ENCODE measurements around the gene GAL3ST3. TPM values are rescaled to one million over a fixed set of nuclear protein-coding genes. Genes with fewer than 3 reads are reported as not detected.
A peak's percentile ranks its signal among the peaks of the same experiment; 100 is the strongest.

GAL3ST3 gene
- total RNA-seq, 4 donors from 2014 or later: not detected

DNA sequence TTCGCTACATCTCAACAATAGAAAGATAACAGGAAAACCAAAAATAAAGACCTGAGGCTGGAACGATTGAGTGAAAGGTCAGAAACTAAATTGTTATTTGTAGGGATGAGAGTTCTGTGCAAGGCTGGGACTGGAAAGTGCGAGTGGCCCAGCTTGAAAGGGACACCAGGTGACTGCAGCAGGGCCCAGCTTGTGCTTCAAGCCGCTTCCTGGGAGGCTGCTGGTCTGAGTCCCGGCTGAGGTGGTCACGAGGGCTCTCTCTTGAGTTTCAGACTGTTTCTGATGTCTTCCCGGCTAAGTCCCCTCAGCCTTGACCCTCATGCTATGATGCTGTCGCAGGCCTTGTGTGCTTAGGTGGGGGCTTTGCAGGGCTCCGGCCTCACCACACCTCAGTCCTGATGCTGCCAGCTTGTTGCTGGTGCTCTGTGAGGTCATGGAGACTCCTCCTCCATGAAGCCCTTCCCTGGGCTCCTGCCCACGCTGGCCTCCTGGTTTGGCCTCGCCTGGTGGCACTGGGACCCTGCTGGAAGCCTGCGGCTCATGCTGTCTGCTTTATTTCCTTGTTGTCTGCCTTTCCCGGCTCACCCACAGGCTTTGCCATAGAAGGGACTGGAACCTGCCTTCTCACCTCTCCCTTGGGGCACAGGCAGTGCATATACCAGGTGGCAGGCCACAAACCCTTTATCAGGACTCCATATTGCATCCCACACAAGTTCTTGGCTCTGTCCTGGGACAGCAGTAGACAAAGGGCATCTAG, 42.6 kb downstream of the GAL3ST3 start:
- H3K27ac ChIP-seq: no peak overlapping the region
- 85% methylated on average over 13 of the region's 13 CpGs for WGBS
- H3K9me3 ChIP-seq: no peaks in the 10 kb centered on the region
- no peak overlapping the region for H3K4me3 ChIP-seq
- TF ChIP-seq, protein P1, sequence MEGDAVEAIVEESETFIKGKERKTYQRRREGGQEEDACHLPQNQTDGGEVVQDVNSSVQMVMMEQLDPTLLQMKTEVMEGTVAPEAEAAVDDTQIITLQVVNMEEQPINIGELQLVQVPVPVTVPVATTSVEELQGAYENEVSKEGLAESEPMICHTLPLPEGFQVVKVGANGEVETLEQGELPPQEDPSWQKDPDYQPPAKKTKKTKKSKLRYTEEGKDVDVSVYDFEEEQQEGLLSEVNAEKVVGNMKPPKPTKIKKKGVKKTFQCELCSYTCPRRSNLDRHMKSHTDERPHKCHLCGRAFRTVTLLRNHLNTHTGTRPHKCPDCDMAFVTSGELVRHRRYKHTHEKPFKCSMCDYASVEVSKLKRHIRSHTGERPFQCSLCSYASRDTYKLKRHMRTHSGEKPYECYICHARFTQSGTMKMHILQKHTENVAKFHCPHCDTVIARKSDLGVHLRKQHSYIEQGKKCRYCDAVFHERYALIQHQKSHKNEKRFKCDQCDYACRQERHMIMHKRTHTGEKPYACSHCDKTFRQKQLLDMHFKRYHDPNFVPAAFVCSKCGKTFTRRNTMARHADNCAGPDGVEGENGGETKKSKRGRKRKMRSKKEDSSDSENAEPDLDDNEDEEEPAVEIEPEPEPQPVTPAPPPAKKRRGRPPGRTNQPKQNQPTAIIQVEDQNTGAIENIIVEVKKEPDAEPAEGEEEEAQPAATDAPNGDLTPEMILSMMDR (IDR thresholded peaks at IDR 0.05): no peak
- H3K27me3 ChIP-seq: peaks cover under 1% of the 10 kb centered on the region
- no peak for DNase-seq (ENCODE audit: low spot score in 2 of 2)
- peaks cover 12% of the 10 kb centered on the region for H3K36me3 ChIP-seq
- peaks cover 27% of the 10 kb centered on the region for H3K4me1 ChIP-seq

GRCh38 chr11:66004186-66004585, 44.8 kb downstream of the GAL3ST3 start:
- H3K36me3 ChIP-seq: peaks cover 24% of the 10 kb centered on the region
- no peak for DNase-seq (ENCODE audit: low spot score in 2 of 2)
- no peaks in the 10 kb centered on the region for H3K27me3 ChIP-seq
- H3K4me3 ChIP-seq: no peak overlapping the region
- peaks cover 40% of the 10 kb centered on the region for H3K4me1 ChIP-seq
- no peaks in the 10 kb centered on the region for H3K9me3 ChIP-seq
- H3K27ac ChIP-seq: no peak overlapping the region
- WGBS: 85% methylated on average over 2 of the region's 4 CpGs
- TF ChIP-seq POLR2AphosphoS5 (IDR thresholded peaks at IDR 0.05) (no peak), POLR2A (IDR thresholded peaks at IDR 0.05) (no peak), EP300 (IDR thresholded peaks at IDR 0.05) (no peak)
- TF ChIP-seq, protein P1 (IDR thresholded peaks at IDR 0.05): no peak

DNA sequence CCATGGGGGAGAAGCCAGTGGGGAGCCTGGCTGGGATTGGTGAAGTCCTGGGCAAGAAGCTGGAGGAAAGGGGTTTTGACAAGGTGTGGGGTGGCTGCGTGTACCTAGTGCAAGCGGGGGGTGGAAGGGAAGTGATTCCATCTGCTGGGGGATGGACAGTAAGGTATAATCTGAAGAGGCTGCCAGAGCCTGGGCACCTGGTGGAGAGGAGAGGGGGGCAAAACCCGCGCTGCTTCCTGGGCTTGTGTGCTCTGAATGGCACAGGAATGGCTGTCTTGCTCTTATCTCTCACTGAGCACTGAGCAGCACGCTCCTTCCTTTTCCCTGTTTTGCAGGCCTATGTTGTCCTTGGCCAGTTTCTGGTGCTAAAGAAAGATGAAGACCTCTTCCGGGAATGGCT, 45.7 kb downstream of the GAL3ST3 start:
- Histone ChIP-seq H3K9me3 (no peaks in the 10 kb centered on the region), H3K4me3 (peak overlapping the region; percentile 81), H3K4me1 (peaks cover 33% of the 10 kb centered on the region), H3K36me3 (peaks cover 33% of the 10 kb centered on the region), H3K27me3 (no peaks in the 10 kb centered on the region), H3K27ac (peak overlapping the region; percentile 94)
- DNase-seq (ENCODE audit: low spot score in 2 of 2): no peak
- no peak for TF ChIP-seq EP300 (IDR thresholded peaks at IDR 0.05)
- 73% methylated on average over 6 of the region's 6 CpGs for WGBS

DNA sequence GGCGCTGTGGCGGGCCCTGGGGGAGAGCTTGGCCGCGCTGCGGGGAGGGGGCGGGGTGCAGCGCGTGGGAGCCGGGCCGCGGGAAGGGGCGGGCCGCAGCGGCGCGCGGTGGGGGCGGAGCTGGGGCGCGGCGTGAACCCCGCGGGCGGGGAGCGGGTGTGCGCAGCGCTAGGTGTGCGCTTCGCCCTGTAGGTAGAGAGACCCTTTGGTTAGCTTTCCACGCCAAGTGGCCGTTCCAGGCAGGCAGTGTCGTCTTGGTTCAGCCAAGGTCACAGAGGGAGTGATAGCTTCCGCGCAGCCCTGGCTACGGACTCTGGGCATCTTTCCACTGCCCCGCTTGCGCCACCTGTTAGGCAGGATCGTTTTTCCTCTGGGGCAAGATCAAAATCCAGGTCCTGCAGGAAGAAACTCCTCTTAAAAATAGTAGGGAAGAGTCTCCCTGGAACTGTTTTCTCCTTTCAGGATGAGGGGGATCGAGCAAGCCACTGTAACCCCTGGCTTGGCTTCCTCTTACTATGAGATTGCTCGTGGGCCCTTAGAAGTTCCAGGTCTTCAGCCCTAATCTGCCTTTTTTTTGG, 46.2 kb downstream of the GAL3ST3 start:
- Histone ChIP-seq H3K27me3 (no peaks in the 10 kb centered on the region), H3K4me1 (peaks cover 28% of the 10 kb centered on the region), H3K4me3 (peak overlapping the region; percentile 81), H3K36me3 (peaks cover 38% of the 10 kb centered on the region), H3K27ac (peak overlapping the region; percentile 94), H3K9me3 (no peaks in the 10 kb centered on the region)
- no peak for DNase-seq (ENCODE audit: low spot score in 2 of 2)
- WGBS: 0% methylated on average over 12 of the region's 40 CpGs
- no peak for TF ChIP-seq POLR2AphosphoS5 (IDR thresholded peaks at IDR 0.05)
- TF ChIP-seq POLR2A (IDR thresholded peaks at IDR 0.05): no peak
- TF ChIP-seq, protein P1 (IDR thresholded peaks at IDR 0.05): no peak
- no peak for TF ChIP-seq EP300 (IDR thresholded peaks at IDR 0.05)

DNA sequence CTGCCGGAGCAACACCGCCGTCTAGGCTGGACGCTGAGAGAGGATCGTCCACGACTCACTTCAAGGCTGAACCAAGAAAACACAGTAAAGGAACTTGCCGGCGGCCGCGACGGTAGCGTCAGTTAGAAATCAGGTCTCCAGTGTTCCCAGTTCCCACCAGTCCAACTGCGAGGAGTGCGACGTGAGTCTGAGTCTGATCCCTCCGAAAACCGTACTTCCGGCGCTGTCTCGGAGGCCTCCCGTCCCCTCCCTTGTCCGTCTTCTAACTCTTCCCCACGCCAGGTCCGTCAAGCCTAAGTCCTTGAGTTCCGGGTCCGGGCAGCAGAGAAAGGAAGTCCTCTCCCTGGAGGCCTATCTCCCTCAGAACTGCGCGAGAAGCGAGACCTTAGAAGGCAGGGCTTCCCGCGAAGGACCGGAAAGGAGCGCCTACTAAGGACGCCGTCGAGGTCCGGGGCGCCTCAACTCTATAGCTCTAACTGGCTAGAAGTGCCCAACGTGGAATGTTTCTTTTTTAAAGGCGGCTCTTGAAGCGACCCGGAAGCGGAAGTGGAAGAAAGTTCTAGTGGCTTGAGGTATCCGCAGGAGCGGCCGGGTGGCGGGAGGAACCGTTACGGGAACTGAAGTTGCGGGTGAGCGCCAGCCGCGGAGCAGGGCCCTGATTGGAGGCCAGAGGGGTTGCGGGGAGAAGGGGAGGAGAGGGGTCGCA, 46.9 kb downstream of the GAL3ST3 start, which contains the start of the genes BANF1 and EIF1AD:
Gene BANF1, plus strand, starts transcription at position 562 of the 706 bp plus-strand sequence. CDS start 748 bp downstream, outside the sequence.
Gene EIF1AD, minus strand, starts transcription at position 216 of the 706 bp plus-strand sequence. CDS start 1,768 bp downstream, outside the sequence.
- Histone ChIP-seq H3K4me1 (peaks cover 25% of the 10 kb centered on the region), H3K27ac (peak within 1 kb of the TSS; percentile 94), H3K4me3 (peak within 1 kb of the TSS; percentile 81), H3K27me3 (no peaks in the 10 kb centered on the region), H3K9me3 (no peaks in the 10 kb centered on the region), H3K36me3 (peaks cover 45% of the 10 kb centered on the region)
- DNase-seq (ENCODE audit: low spot score in 2 of 2): peak; percentile 96
- WGBS: 0% methylated on average over 28 of the region's 55 CpGs
- TF ChIP-seq POLR2AphosphoS5 (IDR thresholded peaks at IDR 0.05) (peak in 2 of 3 donors; percentile 75 to 98), EP300 (IDR thresholded peaks at IDR 0.05) (no peak), POLR2A (IDR thresholded peaks at IDR 0.05) (peak; percentile 19 to 64)
- TF ChIP-seq, protein P1 (IDR thresholded peaks at IDR 0.05): no peak
